GM20000 (cell line): ENCODE measurements around the gene GALR3.

ENCODE experiments used
- DNase-seq: peaks from one replicate; pipeline ENCODE4 v3.0.0; 2012; ENCODE audit warnings: low spot score
- CTCF ChIP-seq: IDR thresholded peaks from 2 replicates; pipeline ENCODE4 v1.5.1; 2012; ENCODE audit warnings: mild to moderate bottlenecking, control low read depth; ENCODE audit errors: extremely low read depth, missing control alignments

Gene GALR3

GRCh38 chr22:37804881-37805809, 18.0 kb upstream of the GALR3 start:
- peak; percentile 79 for DNase-seq
- TF ChIP-seq CTCF: no peak

GRCh38 chr22:37805810-37806277, 17.3 kb upstream of the GALR3 start:
- no peak for DNase-seq
- TF ChIP-seq CTCF: no peak

DNA sequence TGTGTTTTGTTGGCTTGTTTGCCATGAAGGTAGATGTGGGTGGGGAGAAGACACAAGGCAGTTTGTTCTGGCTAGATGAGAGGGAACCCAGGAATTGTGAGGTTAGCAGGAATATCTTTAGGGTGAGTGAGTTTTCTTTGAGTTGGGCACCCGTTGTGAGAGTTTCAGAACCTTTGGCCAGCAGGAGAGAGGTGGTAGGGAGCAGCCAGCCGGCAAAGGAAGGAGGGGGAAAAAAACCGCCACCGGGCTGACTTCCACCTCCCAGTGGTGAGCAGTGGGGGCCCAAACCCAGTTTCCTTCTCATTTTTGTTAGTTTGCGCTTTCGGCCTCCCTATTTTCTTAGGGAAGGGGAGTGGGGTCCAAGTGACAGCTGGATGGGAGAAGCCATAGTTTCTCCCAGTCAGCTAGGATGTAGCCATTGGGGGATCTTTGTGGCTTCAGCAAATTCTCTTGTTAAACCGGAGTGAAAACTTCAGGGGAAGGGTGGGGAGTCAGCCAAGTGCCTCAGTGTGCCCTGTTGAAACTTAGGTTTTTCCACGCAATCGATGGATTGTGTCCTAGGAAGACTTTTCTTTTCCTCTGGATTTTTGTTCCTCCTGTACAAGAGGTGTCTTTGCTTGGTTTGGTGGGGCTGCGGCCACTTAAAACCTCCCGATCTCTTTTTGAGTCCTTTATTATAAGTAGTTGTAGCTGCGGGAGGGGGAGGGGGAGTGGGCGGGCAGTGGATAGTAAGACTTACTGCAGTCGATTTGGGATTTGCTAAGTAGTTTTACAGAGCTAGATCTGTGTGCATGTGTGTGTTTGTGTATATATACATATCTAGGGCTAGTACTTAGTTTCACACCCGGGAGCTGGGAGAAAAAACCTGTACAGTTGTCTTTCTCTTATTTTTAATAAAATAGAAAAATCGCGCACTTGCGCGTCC, 16.5 kb upstream of the GALR3 start:
- DNase-seq: no peak
- no peak for TF ChIP-seq CTCF

DNA sequence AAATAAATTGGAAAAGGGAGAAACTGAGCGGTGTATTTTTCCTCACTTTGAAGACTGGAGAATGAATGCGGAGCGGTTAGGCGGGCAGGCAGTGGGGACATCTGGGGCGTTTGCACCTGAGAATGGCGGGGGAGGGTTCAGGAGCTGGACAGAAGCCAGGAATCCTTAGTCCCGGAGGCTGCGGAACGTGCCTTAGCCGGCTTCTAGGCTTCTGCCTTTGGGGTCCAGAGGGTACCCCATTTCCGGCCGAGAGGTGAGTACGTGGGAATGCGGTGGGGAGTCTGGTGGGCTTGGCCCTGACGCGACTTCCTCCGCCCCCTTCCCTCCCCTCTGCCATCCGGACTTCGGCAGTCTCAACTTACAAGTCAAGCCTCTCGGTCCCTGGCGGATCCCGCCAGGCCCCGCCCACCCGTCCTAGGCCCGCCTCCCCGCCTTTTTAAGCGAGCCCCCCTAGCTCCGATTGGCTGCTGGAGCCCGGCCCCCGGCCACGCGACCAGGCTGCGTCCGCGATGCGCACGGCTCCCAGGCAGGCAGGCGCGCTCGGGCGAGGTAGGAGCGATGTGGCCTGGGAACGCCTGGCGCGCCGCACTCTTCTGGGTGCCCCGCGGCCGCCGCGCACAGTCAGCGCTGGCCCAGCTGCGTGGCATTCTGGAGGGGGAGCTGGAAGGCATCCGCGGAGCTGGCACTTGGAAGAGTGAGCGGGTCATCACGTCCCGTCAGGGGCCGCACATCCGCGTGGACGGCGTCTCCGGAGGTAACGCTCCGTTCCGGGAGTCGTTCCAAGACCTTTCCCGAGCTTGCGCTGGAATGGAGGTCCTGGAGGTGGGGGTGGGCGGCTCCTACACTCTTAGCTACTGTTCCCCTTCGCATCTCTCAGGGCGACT, 15.5 kb upstream of the GALR3 start, which contains the start of gene GCAT:
Gene GCAT (plus strand): TSS at position 525 of the 884 bp plus-strand sequence. CDS start 34 bp downstream, at position 559.
- no peak for TF ChIP-seq CTCF
- peak; percentile 99 for DNase-seq

GRCh38 chr22:37808294-37808657, 14.9 kb upstream of the GALR3 start:
- no peak for TF ChIP-seq CTCF
- DNase-seq: no peak

GRCh38 chr22:37809672-37810333, 13.4 kb upstream of the GALR3 start:
- TF ChIP-seq CTCF: no peak
- DNase-seq: no peak
